ENCODE results near the gene FAU. TPM values are rescaled to one million over a fixed set of nuclear protein-coding genes. Genes with fewer than 3 reads are reported as not detected.

FAU gene
- total and polyA plus RNA-seq, 10 of the 15 experiments (the other 5 are each of a cell fraction or from before 2014, with no cell fraction given): 332 to 1,347 (median 990) TPM

DNA sequence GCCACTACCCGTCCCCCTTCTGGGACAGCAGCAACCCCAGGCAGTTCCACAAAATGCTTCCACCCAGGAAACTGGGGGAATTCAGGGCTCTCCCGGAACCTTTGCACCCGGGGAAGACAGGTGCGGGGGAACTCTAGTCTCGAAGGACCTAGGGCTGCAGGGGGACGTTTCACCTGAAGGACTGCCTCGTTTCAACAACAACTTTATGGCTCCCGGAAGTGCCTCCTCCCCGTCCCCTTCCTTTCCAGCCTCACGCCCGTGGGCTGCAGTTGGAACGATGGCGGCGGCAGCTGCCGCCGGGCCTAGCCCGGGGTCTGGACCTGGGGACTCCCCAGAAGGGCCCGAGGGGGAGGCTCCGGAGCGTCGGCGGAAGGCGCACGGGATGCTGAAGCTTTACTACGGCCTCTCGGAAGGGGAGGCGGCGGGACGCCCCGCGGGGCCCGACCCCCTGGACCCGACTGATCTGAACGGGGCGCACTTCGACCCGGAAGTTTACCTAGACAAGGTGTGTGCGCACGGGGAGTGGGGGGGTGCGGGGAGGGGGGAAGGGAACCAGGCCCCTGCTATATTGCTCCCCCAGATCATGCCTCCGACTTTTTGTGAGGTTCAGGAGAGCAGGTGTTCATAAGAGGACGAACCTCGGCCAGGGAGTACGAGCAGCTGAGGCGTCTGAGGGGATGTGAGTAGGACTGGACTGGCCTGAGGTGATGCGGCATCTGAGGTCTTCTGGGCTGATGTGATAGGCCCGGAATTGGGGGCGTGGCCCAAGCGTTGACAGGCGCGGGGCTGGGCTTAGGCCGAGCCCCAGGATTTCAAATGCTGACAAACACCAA, 25.7 kb downstream of the FAU start, which contains the start of gene VPS51 (continued):
- TF ChIP-seq, protein P1, sequence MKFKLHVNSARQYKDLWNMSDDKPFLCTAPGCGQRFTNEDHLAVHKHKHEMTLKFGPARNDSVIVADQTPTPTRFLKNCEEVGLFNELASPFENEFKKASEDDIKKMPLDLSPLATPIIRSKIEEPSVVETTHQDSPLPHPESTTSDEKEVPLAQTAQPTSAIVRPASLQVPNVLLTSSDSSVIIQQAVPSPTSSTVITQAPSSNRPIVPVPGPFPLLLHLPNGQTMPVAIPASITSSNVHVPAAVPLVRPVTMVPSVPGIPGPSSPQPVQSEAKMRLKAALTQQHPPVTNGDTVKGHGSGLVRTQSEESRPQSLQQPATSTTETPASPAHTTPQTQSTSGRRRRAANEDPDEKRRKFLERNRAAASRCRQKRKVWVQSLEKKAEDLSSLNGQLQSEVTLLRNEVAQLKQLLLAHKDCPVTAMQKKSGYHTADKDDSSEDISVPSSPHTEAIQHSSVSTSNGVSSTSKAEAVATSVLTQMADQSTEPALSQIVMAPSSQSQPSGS (IDR thresholded peaks at IDR 0.05; ENCODE audit: low read length): no peak
- TF ChIP-seq TCF3 (IDR thresholded peaks at IDR 0.05; ENCODE audit: borderline replicate concordance, insufficient read depth, low read depth, low read length) (peak; percentile 46; the same call in 1 of the 2 replicates), ZNF217 (IDR thresholded peaks at IDR 0.05) (peak; percentile 67; the same call in 1 of the 2 replicates), SIN3A (IDR thresholded peaks at IDR 0.05; ENCODE audit: low read depth, low read length) (peak; percentile 92), IRF4 (IDR thresholded peaks at IDR 0.05; ENCODE audit: low read depth, low read length) (peak; percentile 93), RB1 (IDR thresholded peaks at IDR 0.05; ENCODE audit: borderline replicate concordance) (peak; percentile 97; the same call in 1 of the 2 replicates), CHD2 (IDR thresholded peaks at IDR 0.05; ENCODE audit: borderline replicate concordance, low read depth, low read length) (peak; percentile 64; the same call in 1 of the 2 replicates), PAX8 (IDR thresholded peaks at IDR 0.05) (no peak), HCFC1 (IDR thresholded peaks at IDR 0.05; ENCODE audit: low read length) (peak; percentile 99), RELA (IDR thresholded peaks at IDR 0.05; ENCODE audit: borderline replicate concordance, partially characterized antibody) (peak; percentile 94), EGR1 (IDR thresholded peaks at IDR 0.05; ENCODE audit: borderline replicate concordance in 1 of 2, low read depth in 2 of 2, low read length in 2 of 2) (peak; percentile 69 to 85), SRF (IDR thresholded peaks at IDR 0.05; ENCODE audit: low read depth in 2 of 2, low read length in 2 of 2) (peak; percentile 50 to 96; a peak in 3 of 4 replicates), RAD21 (IDR thresholded peaks at IDR 0.05; ENCODE audit: insufficient read depth, low read depth, low read length) (peak; percentile 11; the same call in 1 of the 2 replicates), CHD4 (IDR thresholded peaks at IDR 0.05) (no peak), ATF7 (IDR thresholded peaks at IDR 0.05; ENCODE audit: low read depth) (peak; percentile 58)
- TF ChIP-seq, protein P2, sequence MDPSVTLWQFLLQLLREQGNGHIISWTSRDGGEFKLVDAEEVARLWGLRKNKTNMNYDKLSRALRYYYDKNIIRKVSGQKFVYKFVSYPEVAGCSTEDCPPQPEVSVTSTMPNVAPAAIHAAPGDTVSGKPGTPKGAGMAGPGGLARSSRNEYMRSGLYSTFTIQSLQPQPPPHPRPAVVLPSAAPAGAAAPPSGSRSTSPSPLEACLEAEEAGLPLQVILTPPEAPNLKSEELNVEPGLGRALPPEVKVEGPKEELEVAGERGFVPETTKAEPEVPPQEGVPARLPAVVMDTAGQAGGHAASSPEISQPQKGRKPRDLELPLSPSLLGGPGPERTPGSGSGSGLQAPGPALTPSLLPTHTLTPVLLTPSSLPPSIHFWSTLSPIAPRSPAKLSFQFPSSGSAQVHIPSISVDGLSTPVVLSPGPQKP (IDR thresholded peaks at IDR 0.05; ENCODE audit: low read depth, low read length): peak; percentile 98
- TF ChIP-seq, protein P3, sequence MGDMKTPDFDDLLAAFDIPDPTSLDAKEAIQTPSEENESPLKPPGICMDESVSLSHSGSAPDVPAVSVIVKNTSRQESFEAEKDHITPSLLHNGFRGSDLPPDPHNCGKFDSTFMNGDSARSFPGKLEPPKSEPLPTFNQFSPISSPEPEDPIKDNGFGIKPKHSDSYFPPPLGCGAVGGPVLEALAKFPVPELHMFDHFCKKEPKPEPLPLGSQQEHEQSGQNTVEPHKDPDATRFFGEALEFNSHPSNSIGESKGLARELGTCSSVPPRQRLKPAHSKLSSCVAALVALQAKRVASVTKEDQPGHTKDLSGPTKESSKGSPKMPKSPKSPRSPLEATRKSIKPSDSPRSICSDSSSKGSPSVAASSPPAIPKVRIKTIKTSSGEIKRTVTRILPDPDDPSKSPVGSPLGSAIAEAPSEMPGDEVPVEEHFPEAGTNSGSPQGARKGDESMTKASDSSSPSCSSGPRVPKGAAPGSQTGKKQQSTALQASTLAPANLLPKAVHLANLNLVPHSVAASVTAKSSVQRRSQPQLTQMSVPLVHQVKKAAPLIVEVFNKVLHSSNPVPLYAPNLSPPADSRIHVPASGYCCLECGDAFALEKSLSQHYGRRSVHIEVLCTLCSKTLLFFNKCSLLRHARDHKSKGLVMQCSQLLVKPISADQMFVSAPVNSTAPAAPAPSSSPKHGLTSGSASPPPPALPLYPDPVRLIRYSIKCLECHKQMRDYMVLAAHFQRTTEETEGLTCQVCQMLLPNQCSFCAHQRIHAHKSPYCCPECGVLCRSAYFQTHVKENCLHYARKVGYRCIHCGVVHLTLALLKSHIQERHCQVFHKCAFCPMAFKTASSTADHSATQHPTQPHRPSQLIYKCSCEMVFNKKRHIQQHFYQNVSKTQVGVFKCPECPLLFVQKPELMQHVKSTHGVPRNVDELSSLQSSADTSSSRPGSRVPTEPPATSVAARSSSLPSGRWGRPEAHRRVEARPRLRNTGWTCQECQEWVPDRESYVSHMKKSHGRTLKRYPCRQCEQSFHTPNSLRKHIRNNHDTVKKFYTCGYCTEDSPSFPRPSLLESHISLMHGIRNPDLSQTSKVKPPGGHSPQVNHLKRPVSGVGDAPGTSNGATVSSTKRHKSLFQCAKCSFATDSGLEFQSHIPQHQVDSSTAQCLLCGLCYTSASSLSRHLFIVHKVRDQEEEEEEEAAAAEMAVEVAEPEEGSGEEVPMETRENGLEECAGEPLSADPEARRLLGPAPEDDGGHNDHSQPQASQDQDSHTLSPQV (IDR thresholded peaks at IDR 0.05): peak; percentile 64; the same call in 1 of the 2 replicates
- TF ChIP-seq, protein P4, sequence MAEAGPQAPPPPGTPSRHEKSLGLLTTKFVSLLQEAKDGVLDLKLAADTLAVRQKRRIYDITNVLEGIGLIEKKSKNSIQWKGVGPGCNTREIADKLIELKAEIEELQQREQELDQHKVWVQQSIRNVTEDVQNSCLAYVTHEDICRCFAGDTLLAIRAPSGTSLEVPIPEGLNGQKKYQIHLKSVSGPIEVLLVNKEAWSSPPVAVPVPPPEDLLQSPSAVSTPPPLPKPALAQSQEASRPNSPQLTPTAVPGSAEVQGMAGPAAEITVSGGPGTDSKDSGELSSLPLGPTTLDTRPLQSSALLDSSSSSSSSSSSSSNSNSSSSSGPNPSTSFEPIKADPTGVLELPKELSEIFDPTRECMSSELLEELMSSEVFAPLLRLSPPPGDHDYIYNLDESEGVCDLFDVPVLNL (IDR thresholded peaks at IDR 0.05; ENCODE audit: low read depth, low read length): peak; percentile 39; the same call in 1 of the 2 replicates
- TF ChIP-seq, protein P5, sequence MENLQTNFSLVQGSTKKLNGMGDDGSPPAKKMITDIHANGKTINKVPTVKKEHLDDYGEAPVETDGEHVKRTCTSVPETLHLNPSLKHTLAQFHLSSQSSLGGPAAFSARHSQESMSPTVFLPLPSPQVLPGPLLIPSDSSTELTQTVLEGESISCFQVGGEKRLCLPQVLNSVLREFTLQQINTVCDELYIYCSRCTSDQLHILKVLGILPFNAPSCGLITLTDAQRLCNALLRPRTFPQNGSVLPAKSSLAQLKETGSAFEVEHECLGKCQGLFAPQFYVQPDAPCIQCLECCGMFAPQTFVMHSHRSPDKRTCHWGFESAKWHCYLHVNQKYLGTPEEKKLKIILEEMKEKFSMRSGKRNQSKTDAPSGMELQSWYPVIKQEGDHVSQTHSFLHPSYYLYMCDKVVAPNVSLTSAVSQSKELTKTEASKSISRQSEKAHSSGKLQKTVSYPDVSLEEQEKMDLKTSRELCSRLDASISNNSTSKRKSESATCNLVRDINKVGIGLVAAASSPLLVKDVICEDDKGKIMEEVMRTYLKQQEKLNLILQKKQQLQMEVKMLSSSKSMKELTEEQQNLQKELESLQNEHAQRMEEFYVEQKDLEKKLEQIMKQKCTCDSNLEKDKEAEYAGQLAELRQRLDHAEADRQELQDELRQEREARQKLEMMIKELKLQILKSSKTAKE (IDR thresholded peaks at IDR 0.05; ENCODE audit: low read depth, poor library complexity, severe bottlenecking): peak; percentile 66

Measured in GM12878 (cell line).